Mammary epithelial cell (primary cell): Measurements from ENCODE around the gene SCAI.

Experiments used
- CTCF ChIP-seq, 2 donors: IDR thresholded peaks in 1 of 2; conservative IDR thresholded peaks in 1 of 2; 2 replicates each; pipeline ENCODE4 v1.5.1; 2011 to 2012; ENCODE audit warnings: inconsistent platforms in 2 of 2, low read length in 2 of 2, mild to moderate bottlenecking in 2 of 2, control low read depth in 1 of 2, low read depth in 1 of 2; ENCODE audit not compliant: insufficient read depth in 1 of 2; ENCODE audit errors: extremely low read depth in 1 of 2
- EZH2 ChIP-seq: IDR thresholded peaks from 2 replicates; pipeline ENCODE4 v1.6.1; 2012; ENCODE audit warnings: low read length, inconsistent platforms, borderline replicate concordance

DNA sequence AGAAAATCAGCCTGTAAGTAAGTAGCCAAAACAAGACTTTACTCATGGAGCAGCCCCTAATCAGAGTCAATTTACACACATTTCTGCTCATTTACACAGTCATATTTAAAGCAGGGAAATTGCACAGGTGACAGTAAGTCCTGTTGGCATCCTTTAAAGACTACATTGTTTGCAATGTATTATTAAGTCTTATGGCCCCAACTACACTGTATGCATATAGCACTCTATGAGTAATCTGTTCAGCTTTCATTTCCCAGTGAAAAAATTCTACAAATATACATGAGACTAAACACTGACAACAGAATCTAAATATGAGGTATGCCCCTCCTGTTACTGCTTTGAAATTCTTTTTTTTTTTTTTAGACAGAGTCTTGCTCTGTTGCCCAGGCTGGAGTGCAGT lies 26.6 kb upstream of the SCAI start:
- TF ChIP-seq CTCF (conservative IDR thresholded peaks at IDR 0.05 in 1 of 2, IDR thresholded peaks at IDR 0.05 in 1 of 2; ENCODE audit: extremely low read depth in 1 of 2, insufficient read depth in 1 of 2, low read depth in 1 of 2, low read length in 2 of 2) = no peak
- TF ChIP-seq EZH2 = no peak
